ENCODE data around the gene TCF7L1. TPM values are rescaled to one million over a fixed set of nuclear protein-coding genes. Genes with fewer than 3 reads are reported as not detected.
"Not testable (repeated sequence)": the region's sequence is repeated elsewhere in the genome, so short reads cannot be mapped to it uniquely, and the experiment has no call there.

Gene TCF7L1
- total RNA-seq, 2 donors from 2014 or later: 0.12 TPM; not detected in 1

GRCh38 chr2:85291425-85292023 is 158.3 kb downstream of the TCF7L1 start:
- ATAC-seq (peak; percentile 57), DNase-seq (no peak)
- Mint-ChIP-seq H3K36me3 (ENCODE audit: low read depth) (no peaks in the 10 kb centered on the region), H3K4me3 (peak overlapping the region; percentile 76), H3K27me3 (no peaks in the 10 kb centered on the region), H3K4me1 (peaks cover 20% of the 10 kb centered on the region), H3K27ac (peak overlapping the region; percentile 90)
- H3K9me3 ChIP-seq (ENCODE audit: control insufficient read depth, low read length, poor library complexity, severe bottlenecking): no peaks in the 10 kb centered on the region

GRCh38 chr2:85302121-85302520 is 168.9 kb downstream of the TCF7L1 start:
- DNase-seq: no peak
- Mint-ChIP-seq H3K4me3 (no peak overlapping the region), H3K27me3 (peaks cover 18% of the 10 kb centered on the region), H3K36me3 (ENCODE audit: low read depth) (no peaks in the 10 kb centered on the region), H3K4me1 (peaks cover 16% of the 10 kb centered on the region), H3K27ac (no peak overlapping the region)
- no peaks in the 10 kb centered on the region for H3K9me3 ChIP-seq (ENCODE audit: control insufficient read depth, low read length, poor library complexity, severe bottlenecking)
- ATAC-seq: no peak

GRCh38 chr2:85303780-85304531 is 170.8 kb downstream of the TCF7L1 start:
- ATAC-seq: no peak
- peaks cover 14% of the 10 kb centered on the region for H3K27me3 Mint-ChIP-seq
- DNase-seq: no peak
- H3K36me3 Mint-ChIP-seq (ENCODE audit: low read depth): no peaks in the 10 kb centered on the region
- no peak overlapping the region for H3K27ac Mint-ChIP-seq
- no peaks in the 10 kb centered on the region for H3K9me3 ChIP-seq (ENCODE audit: control insufficient read depth, low read length, poor library complexity, severe bottlenecking)
- peaks cover 25% of the 10 kb centered on the region for H3K4me1 Mint-ChIP-seq
- no peak overlapping the region for H3K4me3 Mint-ChIP-seq

- Mint-ChIP-seq H3K4me1 (peaks cover 36% of the 10 kb centered on the region), H3K4me3 (peak overlapping the region; percentile 81), H3K27ac (peak overlapping the region; percentile 72), H3K36me3 (ENCODE audit: low read depth) (peaks cover 2% of the 10 kb centered on the region), H3K27me3 (peaks cover 9% of the 10 kb centered on the region)
- ATAC-seq: no peak
- no peaks in the 10 kb centered on the region for H3K9me3 ChIP-seq (ENCODE audit: control insufficient read depth, low read length, poor library complexity, severe bottlenecking)
- no peak for DNase-seq
Measured at GRCh38 chr2:85307527-85307897, 174.3 kb downstream of the TCF7L1 start.

- peaks cover 2% of the 10 kb centered on the region for H3K36me3 Mint-ChIP-seq (ENCODE audit: low read depth)
- peak overlapping the region; percentile 57 for H3K4me3 Mint-ChIP-seq
- H3K27me3 Mint-ChIP-seq: peaks cover 6% of the 10 kb centered on the region
- peaks cover 36% of the 10 kb centered on the region for H3K4me1 Mint-ChIP-seq
- no peak for DNase-seq
- H3K9me3 ChIP-seq (ENCODE audit: control insufficient read depth, low read length, poor library complexity, severe bottlenecking): no peaks in the 10 kb centered on the region
- no peak for ATAC-seq
- H3K27ac Mint-ChIP-seq: peak overlapping the region; percentile 99
Measured at GRCh38 chr2:85308201-85308600, 175.0 kb downstream of the TCF7L1 start.

- Mint-ChIP-seq H3K4me1 (peaks cover 39% of the 10 kb centered on the region), H3K36me3 (ENCODE audit: low read depth) (peaks cover 2% of the 10 kb centered on the region), H3K4me3 (peak overlapping the region; percentile 97), H3K27ac (peak overlapping the region; percentile 99), H3K27me3 (peaks cover 5% of the 10 kb centered on the region)
- ATAC-seq (peak; percentile 10), DNase-seq (no peak)
- no peaks in the 10 kb centered on the region for H3K9me3 ChIP-seq (ENCODE audit: control insufficient read depth, low read length, poor library complexity, severe bottlenecking)
Measured at GRCh38 chr2:85308896-85309555, 175.8 kb downstream of the TCF7L1 start.

GRCh38 chr2:85309699-85310321 is 176.6 kb downstream of the TCF7L1 start:
- Mint-ChIP-seq H3K27ac (peak overlapping the region; percentile 99), H3K36me3 (ENCODE audit: low read depth) (peaks cover 5% of the 10 kb centered on the region), H3K4me1 (peaks cover 38% of the 10 kb centered on the region), H3K4me3 (peak overlapping the region; percentile 97), H3K27me3 (no peaks in the 10 kb centered on the region)
- peak; percentile 55 for ATAC-seq
- H3K9me3 ChIP-seq (ENCODE audit: control insufficient read depth, low read length, poor library complexity, severe bottlenecking): no peaks in the 10 kb centered on the region
- DNase-seq: no peak

- peaks cover 39% of the 10 kb centered on the region for H3K4me1 Mint-ChIP-seq
- H3K9me3 ChIP-seq (ENCODE audit: control insufficient read depth, low read length, poor library complexity, severe bottlenecking): no peaks in the 10 kb centered on the region
- DNase-seq (no peak), ATAC-seq (no peak)
- no peaks in the 10 kb centered on the region for H3K27me3 Mint-ChIP-seq
- H3K4me3 Mint-ChIP-seq: peak overlapping the region; percentile 97
- H3K27ac Mint-ChIP-seq: peak overlapping the region; percentile 99
- peaks cover 5% of the 10 kb centered on the region for H3K36me3 Mint-ChIP-seq (ENCODE audit: low read depth)
Measured at GRCh38 chr2:85310330-85310729, 177.1 kb downstream of the TCF7L1 start.

GRCh38 chr2:85312404-85312803 is 179.2 kb downstream of the TCF7L1 start:
- DNase-seq (no peak), ATAC-seq (peak; percentile 29)
- Mint-ChIP-seq H3K27me3 (no peaks in the 10 kb centered on the region), H3K4me3 (no peak overlapping the region), H3K4me1 (peaks cover 33% of the 10 kb centered on the region), H3K27ac (peak overlapping the region; percentile 81), H3K36me3 (ENCODE audit: low read depth) (peaks cover 9% of the 10 kb centered on the region)
- no peaks in the 10 kb centered on the region for H3K9me3 ChIP-seq (ENCODE audit: control insufficient read depth, low read length, poor library complexity, severe bottlenecking)

GRCh38 chr2:85314884-85315242 is 181.7 kb downstream of the TCF7L1 start:
- Mint-ChIP-seq H3K36me3 (ENCODE audit: low read depth) (peaks cover 10% of the 10 kb centered on the region), H3K27me3 (no peaks in the 10 kb centered on the region)

GRCh38 chr2:85315921-85316320 is 182.7 kb downstream of the TCF7L1 start:
- DNase-seq: not testable (repeated sequence)
- Mint-ChIP-seq H3K27ac (peak overlapping the region; percentile 47), H3K36me3 (ENCODE audit: low read depth) (peaks cover 20% of the 10 kb centered on the region)

More at GRCh38 chr2:85314884-85315242, 181.7 kb downstream of the TCF7L1 start:
- no peak for ATAC-seq
- H3K4me3 Mint-ChIP-seq: no peak overlapping the region
- H3K9me3 ChIP-seq (ENCODE audit: control insufficient read depth, low read length, poor library complexity, severe bottlenecking): no peaks in the 10 kb centered on the region
- peak overlapping the region; percentile 72 for H3K27ac Mint-ChIP-seq
- no peak for DNase-seq
- peaks cover 31% of the 10 kb centered on the region for H3K4me1 Mint-ChIP-seq

GRCh38 chr2:85318222-85319074 is 185.3 kb downstream of the TCF7L1 start:
- DNase-seq (no peak), ATAC-seq (peak; percentile 80)
- peak overlapping the region; percentile 83 for H3K4me3 Mint-ChIP-seq
- H3K36me3 Mint-ChIP-seq (ENCODE audit: low read depth): peaks cover 21% of the 10 kb centered on the region
- H3K27me3 Mint-ChIP-seq: no peaks in the 10 kb centered on the region
- peaks cover 60% of the 10 kb centered on the region for H3K4me1 Mint-ChIP-seq
- H3K9me3 ChIP-seq (ENCODE audit: control insufficient read depth, low read length, poor library complexity, severe bottlenecking): no peaks in the 10 kb centered on the region
- H3K27ac Mint-ChIP-seq: peak overlapping the region; percentile 93

More at GRCh38 chr2:85315921-85316320, 182.7 kb downstream of the TCF7L1 start:
- H3K4me1 Mint-ChIP-seq: peaks cover 38% of the 10 kb centered on the region
- not testable (repeated sequence) for H3K4me3 Mint-ChIP-seq; H3K27me3 Mint-ChIP-seq; H3K9me3 ChIP-seq (ENCODE audit: control insufficient read depth, low read length, poor library complexity, severe bottlenecking); ATAC-seq
